OCI-LY7 (cell line): Measurements from ENCODE around the gene TTC24. TPM values are rescaled to one million over a fixed set of nuclear protein-coding genes. Genes with fewer than 3 reads are reported as not detected.

Experiments used
- BruUV-seq: library from RNA; stranded (reverse); fragments of 400-500 nt; replicated peaks from 2 replicates; lab custom pipeline; 2021; lab: Mats Ljungman, UMichigan
- CTCF ChIA-PET: fragments of 300-600 bp; sonication (Branson Sonifier 250); formaldehyde crosslinking; loops from one replicate; lab custom pipeline; 2022; ENCODE audit warnings: antibody characterized with exemption; ENCODE audit not compliant: unreplicated experiment; lab: Charles Lee
- POLR2A ChIA-PET: fragments of 300-600 bp; sonication (Branson Sonifier 250); formaldehyde crosslinking; loops from one replicate; lab custom pipeline; 2022; ENCODE audit warnings: antibody characterized with exemption; lab: Charles Lee
- DNase-seq: peaks from one replicate; pipeline ENCODE4 v3.0.0-alpha.2; 2015; ENCODE audit warnings: low spot score
- H2AFZ ChIP-seq: fragments of 200-600 bp; sonication (generic), shearing (Covaris generic); 2 replicates; pipeline ENCODE4 v1.6.1; 2014; ENCODE audit warnings: mild to moderate bottlenecking, antibody characterized with exemption, low read length, moderate library complexity
- H3K27ac ChIP-seq: fragments of 200-600 bp; sonication (generic); 2 replicates; pipeline ENCODE4 v1.5.1; 2014; ENCODE audit warnings: mixed run types, low read depth, mild to moderate bottlenecking, moderate library complexity, low read length, inconsistent platforms; ENCODE audit not compliant: poor library complexity, severe bottlenecking
- H3K36me3 ChIP-seq: fragments of 200-600 bp; sonication (generic); 2 replicates; pipeline ENCODE4 v1.6.1; 2014; ENCODE audit warnings: mild to moderate bottlenecking, antibody characterized with exemption, low read length, moderate library complexity, mixed read lengths; ENCODE audit not compliant: insufficient read depth
- H3K4me1 ChIP-seq: fragments of 200-600 bp; sonication (generic); 2 replicates; pipeline ENCODE4 v1.5.1; 2014; ENCODE audit warnings: mild to moderate bottlenecking, low read length; ENCODE audit not compliant: insufficient read depth, poor library complexity, severe bottlenecking
- H3K4me2 ChIP-seq: fragments of 200-600 bp; sonication (generic); 2 replicates; pipeline ENCODE4 v1.6.1; 2014; ENCODE audit warnings: mild to moderate bottlenecking, low read length
- H3K4me3 ChIP-seq: fragments of 200-600 bp; sonication (generic); 2 replicates; pipeline ENCODE4 v1.5.1; 2014; ENCODE audit warnings: mild to moderate bottlenecking, low read depth, low read length; ENCODE audit not compliant: poor library complexity, severe bottlenecking
- H3K79me2 ChIP-seq: fragments of 200-600 bp; sonication (generic); 2 replicates; pipeline ENCODE4 v1.6.1; 2016; ENCODE audit warnings: low read depth, mild to moderate bottlenecking, low read length, moderate library complexity, mixed read lengths; ENCODE audit not compliant: insufficient read depth
- H3K9me2 ChIP-seq: fragments of 200-600 bp; sonication (generic); 2 replicates; pipeline ENCODE4 v1.6.1; 2016; ENCODE audit warnings: mild to moderate bottlenecking, low read length, mixed read lengths; ENCODE audit not compliant: insufficient read depth
- H3K9me3 ChIP-seq: fragments of 200-600 bp; sonication (generic); 2 replicates; pipeline ENCODE4 v1.6.1; 2014; ENCODE audit warnings: mild to moderate bottlenecking, mixed run types, low read length, mixed read lengths
- H4K20me1 ChIP-seq: fragments of 200-600 bp; sonication (generic); 2 replicates; pipeline ENCODE4 v1.6.1; 2014; ENCODE audit warnings: mild to moderate bottlenecking, antibody characterized with exemption, low read length, moderate library complexity, mixed read lengths; ENCODE audit not compliant: insufficient read depth
- CTCF ChIP-seq: fragments of 200-600 bp; sonication (generic); conservative IDR thresholded peaks from 2 replicates; pipeline ENCODE4 v1.5.1; 2014; ENCODE audit warnings: mild to moderate bottlenecking, antibody characterized with exemption, low read length, moderate library complexity, mixed read lengths
- EZH2phosphoT487 ChIP-seq: fragments of 200-600 bp; sonication (generic); IDR thresholded peaks from 2 replicates; pipeline ENCODE4 v1.6.1; 2018; ENCODE audit warnings: low read depth, borderline replicate concordance, mild to moderate bottlenecking, mixed run types, antibody characterized with exemption, low read length, moderate library complexity, mixed read lengths
- intact Hi-C: fragments of 100-400 bp; cut with micrococcal nuclease; formaldehyde crosslinking; loops from one replicate; pipeline ENCODE4 v1.10.0; 2022; ENCODE audit not compliant: unreplicated experiment
- total RNA-seq, 2 experiments: library from RNA; depleted of rRNA in 1 of 2; stranded (reverse); fragments of >200 nt in 1 of 2; shearing (Covaris generic) in 1 of 2; gene quantifications; 2 replicates each; pipeline ENCODE4 v1.2.3, GENCODE V29; 2014 to 2022

Gene TTC24
- total RNA-seq, 2 experiments from 2014 or later: 2.8 to 11.9 TPM

DNA sequence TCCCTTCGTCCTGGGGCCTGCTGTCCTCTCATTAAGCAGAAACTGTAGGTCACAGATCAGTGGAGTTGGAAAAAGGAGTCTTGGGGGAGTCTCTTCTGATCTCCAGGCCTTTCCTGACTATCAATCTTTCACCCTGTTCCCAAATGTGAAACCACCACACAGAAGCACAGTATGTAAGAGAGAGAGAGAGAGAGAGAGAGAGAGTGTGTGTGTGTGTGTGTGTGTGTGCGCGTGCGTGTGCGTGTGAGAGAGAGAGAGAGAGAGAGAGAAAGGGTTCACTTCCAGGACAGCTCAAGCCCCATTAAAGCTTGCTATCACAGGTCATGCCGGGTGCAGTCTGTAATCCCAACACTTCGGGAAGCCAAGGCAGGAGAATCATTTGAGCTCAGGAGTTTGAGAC is 1.5 kb upstream of the TTC24 start:
- no peak overlapping the region for H2AFZ ChIP-seq
- no peaks in the 10 kb centered on the region for H3K79me2 ChIP-seq
- no peak overlapping the region for H3K4me2 ChIP-seq
- no peak overlapping the region for H3K27ac ChIP-seq
- no peaks in the 10 kb centered on the region for H4K20me1 ChIP-seq
- intact Hi-C loops: no loop called here
- ChIA-PET POLR2A (no interaction called here), CTCF (no interaction called here)
- no peaks in the 10 kb centered on the region for H3K9me2 ChIP-seq
- H3K36me3 ChIP-seq: no peaks in the 10 kb centered on the region
- no peaks in the 10 kb centered on the region for H3K9me3 ChIP-seq
- BruUV-seq: no TSS peak
- no peak for TF ChIP-seq CTCF
- H3K4me3 ChIP-seq: no peak overlapping the region
- DNase-seq: no peak
- peaks cover 19% of the 10 kb centered on the region for H3K4me1 ChIP-seq

- Histone ChIP-seq H3K79me2 (no peaks in the 10 kb centered on the region), H3K4me2 (peak overlapping the region; percentile 58), H3K4me1 (peaks cover 39% of the 10 kb centered on the region), H2AFZ (peak overlapping the region; percentile 72), H4K20me1 (no peaks in the 10 kb centered on the region), H3K9me3 (no peaks in the 10 kb centered on the region), H3K27ac (peak overlapping the region; percentile 40), H3K36me3 (no peaks in the 10 kb centered on the region), H3K4me3 (peak overlapping the region; percentile 62), H3K9me2 (no peaks in the 10 kb centered on the region)
- ChIA-PET POLR2A (interaction anchor here (0.6 to 1.9 kb wide), 12 partner anchors 10 to 735 kb away, joined by 3 to 7 read pairs (median 4); partner anchors contain the start of genes GPATCH4 and MEF2D), CTCF (interaction anchor here (0.7 to 1.7 kb wide), 6 partner anchors 9 to 196 kb away, joined by 3 to 6 read pairs (median 3); no protein-coding TSS in a partner anchor)
- peak; percentile 83 for DNase-seq
- intact Hi-C loops: no loop called here
- BruUV-seq: no TSS peak
- TF ChIP-seq EZH2phosphoT487: no peak
- TF ChIP-seq CTCF: no peak
Measured at GRCh38 chr1:156581661-156582387, 2.3 kb downstream of the TTC24 start.

DNA sequence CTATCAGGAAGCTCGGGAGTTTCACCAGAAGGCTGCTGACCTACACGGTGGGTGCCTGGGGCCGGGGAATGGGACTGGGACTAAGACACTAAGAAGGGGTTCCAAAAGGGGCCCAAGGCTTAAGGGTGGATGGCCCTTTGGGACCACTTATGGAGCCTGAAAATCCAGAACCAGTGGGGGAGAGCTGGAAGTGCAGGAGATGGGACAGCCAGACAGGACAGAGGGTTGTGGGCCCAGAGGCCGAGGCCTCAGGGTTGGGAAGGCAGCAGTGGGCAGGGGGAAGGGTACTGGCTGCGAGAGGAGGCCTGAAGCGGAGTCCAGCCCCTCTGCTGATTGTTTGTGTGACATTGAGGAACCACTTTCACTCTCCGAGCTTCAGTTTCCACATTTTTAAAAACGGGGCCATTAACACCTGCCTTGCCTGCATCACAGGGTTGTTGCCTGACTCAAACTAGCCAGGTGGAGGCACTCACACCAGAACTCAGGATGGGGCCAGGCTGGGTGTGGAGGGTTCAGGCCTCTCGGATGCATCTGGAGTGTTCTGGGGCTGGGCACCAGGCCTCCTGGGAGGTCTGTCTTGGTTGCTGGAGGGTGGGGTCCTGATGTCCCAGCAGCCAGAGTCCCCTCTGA is 3.0 kb downstream of the TTC24 start:
- intact Hi-C loops: no loop called here
- peak overlapping the region; percentile 72 for H2AFZ ChIP-seq
- BruUV-seq: no TSS peak

More for the DNA sequence above, 3.0 kb downstream of the TTC24 start:
- H3K27ac ChIP-seq: peak overlapping the region; percentile 40
- H3K4me2 ChIP-seq: peak overlapping the region; percentile 58
- ChIA-PET POLR2A (interaction anchor here (0.8 to 1.9 kb wide), 9 partner anchors 9 to 136 kb away, joined by 3 to 7 read pairs (median 5); partner anchors contain the start of genes GPATCH4 and MEF2D), CTCF (interaction anchor here (0.7 to 1.7 kb wide), 6 partner anchors 9 to 196 kb away, joined by 3 to 6 read pairs (median 3); no protein-coding TSS in a partner anchor)
- peak overlapping the region; percentile 62 for H3K4me3 ChIP-seq
- no peaks in the 10 kb centered on the region for H3K9me3 ChIP-seq
- H3K4me1 ChIP-seq: peaks cover 39% of the 10 kb centered on the region
- peak; percentile 56 for TF ChIP-seq CTCF
- TF ChIP-seq EZH2phosphoT487: no peak
- H3K79me2 ChIP-seq: no peaks in the 10 kb centered on the region
- no peaks in the 10 kb centered on the region for H3K36me3 ChIP-seq
- H3K9me2 ChIP-seq: no peaks in the 10 kb centered on the region
- peak; percentile 74 for DNase-seq
- no peaks in the 10 kb centered on the region for H4K20me1 ChIP-seq
